GM04504 (cell line): ENCODE measurements around the gene FAAP20.
"Not testable (repeated sequence)": the region's sequence is repeated elsewhere in the genome, so short reads cannot be mapped to it uniquely, and the experiment has no call there.

Experiments
- DNase-seq: peaks from one replicate; pipeline ENCODE4 v3.0.0-alpha.2; 2012; ENCODE audit warnings: low read depth

The FAAP20 gene

GRCh38 chr1:2156866-2157265 is 37.7 kb downstream of the FAAP20 start:
- no peak for DNase-seq

GRCh38 chr1:2155788-2156187 is 38.8 kb downstream of the FAAP20 start:
- DNase-seq: no peak

- no peak for DNase-seq
Measured at GRCh38 chr1:2155147-2155598, 39.4 kb downstream of the FAAP20 start.

GRCh38 chr1:2154022-2154421 is 40.5 kb downstream of the FAAP20 start:
- DNase-seq: no peak

GRCh38 chr1:2152954-2153353 is 41.6 kb downstream of the FAAP20 start:
- DNase-seq: no peak

- no peak for DNase-seq
Measured at GRCh38 chr1:2151911-2152310, 42.7 kb downstream of the FAAP20 start.

GRCh38 chr1:2151252-2151651 is 43.3 kb downstream of the FAAP20 start:
- no peak for DNase-seq

- no peak for DNase-seq
Measured at GRCh38 chr1:2150801-2151200, 43.8 kb downstream of the FAAP20 start.

GRCh38 chr1:2148691-2149090 is 45.9 kb downstream of the FAAP20 start:
- no peak for DNase-seq

- DNase-seq: not testable (repeated sequence)
Measured at GRCh38 chr1:2147869-2148268, 46.7 kb downstream of the FAAP20 start.

GRCh38 chr1:2146836-2147517 is 47.6 kb downstream of the FAAP20 start:
- DNase-seq: no peak

GRCh38 chr1:2145946-2146835 is 48.4 kb downstream of the FAAP20 start:
- no peak for DNase-seq

GRCh38 chr1:2144501-2145090 is 50.0 kb downstream of the FAAP20 start:
- DNase-seq: no peak

- no peak for DNase-seq
Measured at GRCh38 chr1:2143814-2144500, 50.6 kb downstream of the FAAP20 start.

- DNase-seq: no peak
Measured at GRCh38 chr1:2141025-2141424, 53.5 kb downstream of the FAAP20 start.
